ENCODE measurements around the gene NHLRC1. TPM values are rescaled to one million over a fixed set of nuclear protein-coding genes. Genes with fewer than 3 reads are reported as not detected.
A peak's percentile ranks its signal among the peaks of the same experiment; 100 is the strongest.

Gene NHLRC1
- total and polyA plus RNA-seq, 2 of the 13 experiments (the other 11 are each of a cell fraction or from before 2014, with no cell fraction given), result 0.04 to 0.11 TPM

- TF ChIP-seq THAP11 (CRISPR knock-in tag; IDR thresholded peaks at IDR 0.05) (no peak), SIN3A (IDR thresholded peaks at IDR 0.05; ENCODE audit: borderline replicate concordance, low read depth, low read length) (peak; percentile 95), ZNF446 (CRISPR knock-in tag; IDR thresholded peaks at IDR 0.05) (no peak), ZNF839 (CRISPR knock-in tag; IDR thresholded peaks at IDR 0.05; ENCODE audit: borderline replicate concordance) (peak; percentile 93; the same call in 1 of the 2 replicates), HES4 (CRISPR knock-in tag; IDR thresholded peaks at IDR 0.05; ENCODE audit: borderline replicate concordance) (no peak), ZNF7 (CRISPR knock-in tag; IDR thresholded peaks at IDR 0.05) (no peak), BORCS8-MEF2B (CRISPR knock-in tag; IDR thresholded peaks at IDR 0.05) (no peak; the same call in 1 of the 2 replicates), GATAD2A (CRISPR knock-in tag; IDR thresholded peaks at IDR 0.05) (peak; percentile 44; the same call in 1 of the 2 replicates), RXRA (CRISPR knock-in tag; IDR thresholded peaks at IDR 0.05) (peak; percentile 53; the same call in 1 of the 2 replicates), CEBPG (CRISPR knock-in tag; IDR thresholded peaks at IDR 0.05) (peak; percentile 45), ZNF687 (CRISPR knock-in tag; IDR thresholded peaks at IDR 0.05) (peak; percentile 59; the same call in 1 of the 2 replicates), ZNF496 (CRISPR knock-in tag; IDR thresholded peaks at IDR 0.05; ENCODE audit: insufficient replicate concordance) (no peak), PRMT3 (CRISPR knock-in tag; IDR thresholded peaks at IDR 0.05; ENCODE audit: borderline replicate concordance, low read depth) (no peak), GLI4 (CRISPR knock-in tag; IDR thresholded peaks at IDR 0.05; ENCODE audit: borderline replicate concordance) (no peak; the same call in 1 of the 2 replicates), FOXP1 (IDR thresholded peaks at IDR 0.05) (no peak), FOXP1 (CRISPR knock-in tag; IDR thresholded peaks at IDR 0.05) (no peak), ATF7-NPFF (CRISPR knock-in tag; IDR thresholded peaks at IDR 0.05; ENCODE audit: low read depth) (no peak), ZBED4 (CRISPR knock-in tag; IDR thresholded peaks at IDR 0.05; ENCODE audit: borderline replicate concordance) (no peak), E2F1 (CRISPR knock-in tag; IDR thresholded peaks at IDR 0.05) (no peak), ZNF619 (CRISPR knock-in tag; IDR thresholded peaks at IDR 0.05) (peak; percentile 78; the same call in 1 of the 2 replicates)
These were observed 33.5 kb upstream of the NHLRC1 start (continued) for GRCh38 chr6:18155864-18156421.
